SIG-M5 treated with dmso at 0.1 percent for 504 hours (cell line): ENCODE results near the gene CNTNAP5.
"Not testable (repeated sequence)": the region's sequence is repeated elsewhere in the genome, so short reads cannot be mapped to it uniquely, and the experiment has no call there.

Experiments
- DNase-seq: peaks from one replicate; lab custom pipeline; 2025; ENCODE audit not compliant: unreplicated experiment; lab: John Stamatoyannopoulos, UW

Gene CNTNAP5

DNA sequence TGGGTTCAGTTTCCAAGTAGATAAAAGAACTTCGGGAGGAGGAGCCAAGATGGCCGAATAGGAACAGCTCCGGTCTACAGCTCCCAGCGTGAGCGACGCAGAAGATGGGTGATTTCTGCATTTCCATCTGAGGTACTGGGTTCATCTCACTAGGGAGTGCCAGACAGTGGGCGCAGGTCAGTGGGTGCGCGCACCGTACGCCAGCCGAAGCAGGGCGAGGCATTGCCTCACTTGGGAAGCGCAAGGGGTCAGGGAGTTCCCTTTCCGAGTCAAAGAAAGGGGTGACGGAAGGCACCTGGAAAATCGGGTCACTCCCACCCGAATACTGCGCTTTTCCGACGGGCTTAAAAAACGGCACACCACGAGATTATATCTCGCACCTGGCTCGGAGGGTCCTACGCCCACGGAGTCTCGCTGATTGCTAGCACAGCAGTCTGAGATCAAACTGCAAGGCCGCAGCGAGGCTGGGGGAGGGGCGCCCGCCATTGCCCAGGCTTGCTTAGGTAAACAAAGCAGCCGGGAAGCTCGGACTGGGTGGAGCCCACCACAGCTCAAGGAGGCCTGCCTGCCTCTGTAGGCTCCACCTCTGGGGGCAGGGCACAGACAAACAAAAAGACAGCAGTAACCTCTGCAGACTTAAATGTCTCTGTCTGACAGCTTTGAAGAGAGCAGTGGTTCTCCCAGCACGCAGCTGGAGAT is 382.9 kb downstream of the CNTNAP5 start:
- not testable (repeated sequence) for DNase-seq

- DNase-seq: no peak
Measured at GRCh38 chr2:124424074-124424473, 399.0 kb downstream of the CNTNAP5 start.

DNA sequence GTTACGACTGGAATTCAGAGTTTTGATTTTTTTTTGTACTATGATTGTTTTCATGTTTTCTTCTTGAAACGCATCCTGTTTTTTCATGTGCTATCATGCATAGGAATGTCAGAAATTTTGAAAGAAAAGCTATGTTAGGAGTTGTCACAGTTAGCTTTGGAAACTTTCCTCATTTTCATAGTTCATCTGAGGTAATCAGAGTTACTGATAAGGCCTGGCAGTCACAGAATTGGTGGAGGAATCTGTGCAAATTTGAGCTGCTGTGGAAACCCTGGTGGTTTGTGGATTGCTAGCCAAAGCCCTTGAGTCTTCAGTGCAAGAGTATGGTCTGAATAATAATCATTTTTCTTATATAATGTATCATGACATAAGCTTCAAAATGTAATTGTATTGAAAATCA is 401.0 kb downstream of the CNTNAP5 start:
- DNase-seq: no peak

DNA sequence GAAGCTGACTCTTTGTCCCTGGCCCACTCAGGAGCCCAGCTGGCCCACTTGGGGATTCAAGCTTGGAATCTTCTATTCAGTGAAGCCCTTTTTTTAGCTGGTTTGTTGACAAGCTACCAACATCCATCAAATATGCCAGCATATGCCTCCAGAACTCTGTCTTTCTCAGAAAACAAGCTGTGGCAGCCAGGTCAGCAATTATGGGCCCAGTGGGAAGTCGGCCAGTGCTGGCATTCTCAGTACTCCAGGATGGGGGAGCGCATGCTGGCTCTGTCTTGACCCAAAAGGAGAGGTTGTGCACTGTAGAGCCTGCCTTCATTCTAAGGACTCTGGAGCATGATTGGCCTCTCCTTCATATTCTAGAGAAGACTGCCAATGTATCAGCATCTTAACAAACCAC is 401.5 kb downstream of the CNTNAP5 start:
- no peak for DNase-seq

- no peak for DNase-seq
Measured at GRCh38 chr2:124437811-124438210, 412.7 kb downstream of the CNTNAP5 start.

DNA sequence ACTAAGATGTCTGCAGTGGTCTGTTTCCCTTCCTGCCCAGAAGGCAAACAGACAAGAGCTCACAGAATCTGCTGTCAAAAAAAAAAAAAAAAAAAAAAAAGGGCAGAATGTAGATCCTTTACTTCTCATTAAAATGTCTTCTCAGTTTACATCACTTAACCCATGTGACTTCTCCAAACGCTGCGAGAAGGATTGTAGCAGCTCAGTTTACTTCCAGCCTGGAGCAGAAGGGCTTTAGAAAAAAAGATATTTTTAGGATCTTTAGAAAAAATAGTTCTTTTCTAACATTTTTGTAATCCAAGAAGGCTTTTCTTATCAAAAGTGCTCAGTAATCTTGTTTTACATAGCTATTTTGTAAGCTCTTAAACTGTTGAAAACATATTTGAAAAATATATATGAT is 425.4 kb downstream of the CNTNAP5 start:
- DNase-seq: no peak

DNA sequence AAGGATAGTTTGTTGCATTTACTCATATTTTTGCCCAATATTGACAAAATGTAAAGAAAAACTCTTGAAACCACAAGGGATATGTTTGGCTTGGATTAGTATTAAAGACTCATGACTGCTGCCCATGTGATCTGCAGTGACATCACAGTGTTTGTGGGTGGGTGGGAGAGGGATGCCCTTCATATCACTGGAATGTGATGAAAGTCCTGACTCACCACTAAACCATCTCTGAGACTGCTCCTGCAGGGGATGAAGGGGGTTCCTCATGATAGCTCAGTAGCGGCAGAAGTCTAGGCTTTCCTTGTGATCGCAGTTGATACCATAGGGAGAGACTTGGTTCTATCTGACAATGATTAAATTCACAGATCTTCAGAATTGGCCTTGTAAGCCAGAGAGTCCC is 451.2 kb downstream of the CNTNAP5 start:
- no peak for DNase-seq

- no peak for DNase-seq
Measured at GRCh38 chr2:124478761-124479160, 453.7 kb downstream of the CNTNAP5 start.

GRCh38 chr2:124480958-124481357 is 455.9 kb downstream of the CNTNAP5 start:
- DNase-seq: no peak

DNA sequence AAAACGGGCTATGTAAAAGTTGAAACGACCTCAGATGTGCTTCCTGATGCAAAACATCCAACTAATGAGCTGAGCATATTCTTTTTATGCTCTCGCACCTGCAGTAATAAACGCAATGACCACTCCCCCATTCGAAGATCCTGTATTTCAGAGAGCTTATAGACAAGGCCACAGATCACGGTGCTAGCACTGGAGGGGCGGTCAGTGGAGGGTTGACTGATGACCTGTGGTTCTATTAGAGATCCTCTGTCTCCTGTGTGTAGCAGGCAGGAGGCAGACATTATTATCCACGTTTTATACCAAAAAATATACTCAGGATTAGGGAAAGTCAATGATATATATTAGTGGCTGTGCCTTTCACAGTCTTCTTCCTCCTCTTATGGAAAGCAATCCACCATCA is 457.0 kb downstream of the CNTNAP5 start:
- DNase-seq: no peak

GRCh38 chr2:124482551-124482950 is 457.5 kb downstream of the CNTNAP5 start:
- DNase-seq: no peak

DNA sequence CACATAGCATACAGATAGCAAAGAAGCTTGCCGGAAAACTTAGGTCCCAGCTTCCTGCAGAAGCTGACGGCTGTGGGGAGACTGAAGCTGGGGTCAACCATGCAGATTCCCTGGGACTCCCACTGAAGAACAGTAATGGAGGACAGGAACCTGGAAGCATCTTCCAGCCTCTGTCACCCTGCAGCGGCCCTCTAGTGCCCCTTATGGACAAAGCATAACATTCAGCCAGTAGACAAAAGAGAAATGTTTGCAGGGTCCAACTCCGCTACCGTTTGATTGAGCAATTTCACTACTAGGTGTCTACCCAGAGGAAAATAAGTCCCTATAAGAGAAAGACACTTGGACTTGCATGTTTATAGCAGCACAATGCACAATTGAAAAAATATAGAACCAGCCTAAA is 460.6 kb downstream of the CNTNAP5 start:
- DNase-seq: no peak

DNA sequence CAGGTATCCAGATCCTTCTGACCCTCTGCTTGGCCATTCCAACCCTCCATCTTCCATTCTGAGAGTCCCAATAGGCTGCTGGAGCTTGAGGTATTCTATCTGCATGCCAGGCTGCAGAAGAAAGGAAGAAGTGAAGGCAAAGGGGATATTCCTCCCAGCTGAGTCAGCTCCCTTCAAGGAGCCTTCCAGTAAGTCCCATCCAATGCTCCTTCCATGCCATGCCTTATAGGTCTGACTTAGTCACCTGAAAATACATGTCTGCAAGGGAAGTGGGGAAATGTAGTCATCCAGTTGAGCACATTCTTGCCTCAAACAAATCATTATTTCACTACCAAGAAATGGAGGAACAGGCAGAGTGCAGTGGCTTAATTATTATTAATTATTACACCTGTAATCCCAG is 464.6 kb downstream of the CNTNAP5 start:
- no peak for DNase-seq

GRCh38 chr2:124501575-124502152 is 476.6 kb downstream of the CNTNAP5 start:
- no peak for DNase-seq

DNA sequence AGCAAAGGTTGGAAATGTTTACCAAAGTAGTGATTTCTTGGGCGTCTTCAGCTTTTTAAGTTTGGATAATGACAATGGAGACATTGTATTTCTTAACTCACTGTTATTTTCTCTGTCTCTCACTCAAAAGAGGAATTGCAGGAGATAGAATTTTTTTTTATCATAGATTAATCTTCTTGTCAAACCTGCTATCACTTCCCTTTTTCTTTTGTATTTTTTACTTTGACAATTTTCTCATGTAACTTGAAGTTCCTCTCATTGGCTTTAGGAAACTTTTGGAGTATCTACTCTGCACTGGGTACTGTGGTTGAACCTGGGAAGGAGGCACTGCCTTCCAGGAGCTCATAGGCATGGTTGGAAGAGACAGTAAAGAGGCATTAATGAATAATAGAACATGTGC is 489.1 kb downstream of the CNTNAP5 start:
- no peak for DNase-seq

DNA sequence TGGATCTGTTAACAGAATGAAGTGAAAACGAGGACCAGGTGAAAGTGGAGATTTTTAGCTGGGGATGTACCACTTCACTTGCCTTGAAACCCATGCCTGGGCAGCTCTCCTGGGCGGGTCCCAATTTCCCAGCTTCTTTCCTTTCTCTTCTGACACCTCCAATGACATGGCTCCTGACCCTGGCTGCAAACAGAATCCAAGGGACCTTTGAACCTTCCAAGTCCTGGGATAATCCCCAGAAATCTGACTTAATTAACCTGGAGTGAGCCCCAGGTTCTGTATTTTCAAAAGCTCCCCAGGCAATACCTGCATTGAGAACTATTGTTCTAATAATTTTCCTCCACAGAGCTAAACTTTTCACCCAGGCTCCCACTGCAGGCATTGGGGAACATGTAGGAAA is 495.9 kb downstream of the CNTNAP5 start:
- DNase-seq: no peak

- DNase-seq: no peak
Measured at GRCh38 chr2:124523096-124523495, 498.0 kb downstream of the CNTNAP5 start.

DNA sequence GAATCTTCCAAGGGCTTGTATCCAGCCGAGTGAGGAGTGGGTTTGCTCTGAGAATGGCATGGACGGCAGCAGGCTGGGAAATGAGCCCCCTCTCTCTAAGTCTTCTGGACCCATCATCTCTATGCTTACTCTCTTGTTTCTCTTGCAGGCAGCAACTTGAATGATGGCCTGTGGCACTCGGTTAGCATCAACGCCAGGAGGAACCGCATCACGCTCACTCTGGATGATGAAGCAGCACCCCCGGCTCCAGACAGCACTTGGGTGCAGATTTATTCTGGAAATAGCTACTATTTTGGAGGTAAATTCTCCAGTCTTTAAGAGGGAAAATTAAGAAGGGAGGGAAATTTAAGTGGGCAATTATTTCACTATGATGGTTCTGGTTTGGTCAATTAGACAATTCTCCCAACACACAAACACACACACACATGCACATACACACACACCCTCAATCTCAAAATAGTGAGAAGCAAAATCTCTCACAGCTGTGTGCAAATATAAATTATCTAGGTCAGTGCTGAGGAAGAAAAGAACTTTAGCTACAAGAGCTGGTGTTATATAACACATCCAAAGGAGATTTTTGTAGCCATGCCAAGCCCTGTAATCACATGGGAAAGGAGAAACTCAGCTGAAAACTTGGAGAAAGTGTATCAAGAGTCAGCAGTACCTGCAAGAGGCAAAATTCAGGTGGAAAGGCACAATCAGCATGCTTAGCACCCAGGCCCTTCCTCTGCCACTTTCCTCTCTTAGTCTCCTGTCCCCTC is 499.2 kb downstream of the CNTNAP5 start:
- no peak for DNase-seq

- no peak for DNase-seq
Measured at GRCh38 chr2:124526221-124526620, 501.1 kb downstream of the CNTNAP5 start.

GRCh38 chr2:124530203-124530602 is 505.1 kb downstream of the CNTNAP5 start:
- DNase-seq: no peak

GRCh38 chr2:124533226-124533954 is 508.3 kb downstream of the CNTNAP5 start:
- no peak for DNase-seq

GRCh38 chr2:124534028-124534427 is 508.9 kb downstream of the CNTNAP5 start:
- DNase-seq: no peak
